GM21360 (cell line): Measurements from ENCODE around the gene MYOF.

Experiments used
- ATAC-seq: cut with Tn5 transposase; IDR thresholded peaks from one replicate; pipeline ENCODE4 v1.9.1; 2021; ENCODE audit warnings: mild to moderate bottlenecking, moderate library complexity; ENCODE audit not compliant: unreplicated experiment

MYOF gene, protein sequence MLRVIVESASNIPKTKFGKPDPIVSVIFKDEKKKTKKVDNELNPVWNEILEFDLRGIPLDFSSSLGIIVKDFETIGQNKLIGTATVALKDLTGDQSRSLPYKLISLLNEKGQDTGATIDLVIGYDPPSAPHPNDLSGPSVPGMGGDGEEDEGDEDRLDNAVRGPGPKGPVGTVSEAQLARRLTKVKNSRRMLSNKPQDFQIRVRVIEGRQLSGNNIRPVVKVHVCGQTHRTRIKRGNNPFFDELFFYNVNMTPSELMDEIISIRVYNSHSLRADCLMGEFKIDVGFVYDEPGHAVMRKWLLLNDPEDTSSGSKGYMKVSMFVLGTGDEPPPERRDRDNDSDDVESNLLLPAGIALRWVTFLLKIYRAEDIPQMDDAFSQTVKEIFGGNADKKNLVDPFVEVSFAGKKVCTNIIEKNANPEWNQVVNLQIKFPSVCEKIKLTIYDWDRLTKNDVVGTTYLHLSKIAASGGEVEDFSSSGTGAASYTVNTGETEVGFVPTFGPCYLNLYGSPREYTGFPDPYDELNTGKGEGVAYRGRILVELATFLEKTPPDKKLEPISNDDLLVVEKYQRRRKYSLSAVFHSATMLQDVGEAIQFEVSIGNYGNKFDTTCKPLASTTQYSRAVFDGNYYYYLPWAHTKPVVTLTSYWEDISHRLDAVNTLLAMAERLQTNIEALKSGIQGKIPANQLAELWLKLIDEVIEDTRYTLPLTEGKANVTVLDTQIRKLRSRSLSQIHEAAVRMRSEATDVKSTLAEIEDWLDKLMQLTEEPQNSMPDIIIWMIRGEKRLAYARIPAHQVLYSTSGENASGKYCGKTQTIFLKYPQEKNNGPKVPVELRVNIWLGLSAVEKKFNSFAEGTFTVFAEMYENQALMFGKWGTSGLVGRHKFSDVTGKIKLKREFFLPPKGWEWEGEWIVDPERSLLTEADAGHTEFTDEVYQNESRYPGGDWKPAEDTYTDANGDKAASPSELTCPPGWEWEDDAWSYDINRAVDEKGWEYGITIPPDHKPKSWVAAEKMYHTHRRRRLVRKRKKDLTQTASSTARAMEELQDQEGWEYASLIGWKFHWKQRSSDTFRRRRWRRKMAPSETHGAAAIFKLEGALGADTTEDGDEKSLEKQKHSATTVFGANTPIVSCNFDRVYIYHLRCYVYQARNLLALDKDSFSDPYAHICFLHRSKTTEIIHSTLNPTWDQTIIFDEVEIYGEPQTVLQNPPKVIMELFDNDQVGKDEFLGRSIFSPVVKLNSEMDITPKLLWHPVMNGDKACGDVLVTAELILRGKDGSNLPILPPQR (N-terminal part only)

GRCh38 chr10:93482145-93482834 lies at the start of gene MYOF:
Gene MYOF, minus strand, starts transcription at chr10:93482334. Its CDS starts 140 bp downstream, at chr10:93482194.
- peak; percentile 79 for ATAC-seq

DNA sequence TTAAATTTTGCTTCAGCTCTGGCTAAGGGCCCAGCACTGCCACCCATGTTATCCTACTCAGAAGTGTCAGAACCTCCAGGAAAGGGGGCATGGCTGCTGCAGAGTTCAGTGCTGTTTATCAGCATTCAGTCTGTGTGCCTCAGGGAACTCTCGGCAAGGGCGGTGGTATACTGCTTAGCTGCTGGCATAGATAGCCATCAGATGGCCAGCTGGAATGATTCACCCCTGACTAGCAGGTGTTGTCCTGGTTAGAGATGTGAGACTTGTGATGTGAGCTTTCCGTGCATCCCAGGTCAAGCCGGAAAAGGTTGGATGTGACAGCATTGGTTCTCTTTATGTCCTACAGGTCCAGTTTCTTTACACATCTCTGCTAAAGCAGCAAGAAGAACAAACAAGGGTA lies 36.4 kb upstream of the MYOF start:
- ATAC-seq = no peak

- no peak for ATAC-seq
Measured at GRCh38 chr10:93516006-93516380, 33.9 kb upstream of the MYOF start.

DNA sequence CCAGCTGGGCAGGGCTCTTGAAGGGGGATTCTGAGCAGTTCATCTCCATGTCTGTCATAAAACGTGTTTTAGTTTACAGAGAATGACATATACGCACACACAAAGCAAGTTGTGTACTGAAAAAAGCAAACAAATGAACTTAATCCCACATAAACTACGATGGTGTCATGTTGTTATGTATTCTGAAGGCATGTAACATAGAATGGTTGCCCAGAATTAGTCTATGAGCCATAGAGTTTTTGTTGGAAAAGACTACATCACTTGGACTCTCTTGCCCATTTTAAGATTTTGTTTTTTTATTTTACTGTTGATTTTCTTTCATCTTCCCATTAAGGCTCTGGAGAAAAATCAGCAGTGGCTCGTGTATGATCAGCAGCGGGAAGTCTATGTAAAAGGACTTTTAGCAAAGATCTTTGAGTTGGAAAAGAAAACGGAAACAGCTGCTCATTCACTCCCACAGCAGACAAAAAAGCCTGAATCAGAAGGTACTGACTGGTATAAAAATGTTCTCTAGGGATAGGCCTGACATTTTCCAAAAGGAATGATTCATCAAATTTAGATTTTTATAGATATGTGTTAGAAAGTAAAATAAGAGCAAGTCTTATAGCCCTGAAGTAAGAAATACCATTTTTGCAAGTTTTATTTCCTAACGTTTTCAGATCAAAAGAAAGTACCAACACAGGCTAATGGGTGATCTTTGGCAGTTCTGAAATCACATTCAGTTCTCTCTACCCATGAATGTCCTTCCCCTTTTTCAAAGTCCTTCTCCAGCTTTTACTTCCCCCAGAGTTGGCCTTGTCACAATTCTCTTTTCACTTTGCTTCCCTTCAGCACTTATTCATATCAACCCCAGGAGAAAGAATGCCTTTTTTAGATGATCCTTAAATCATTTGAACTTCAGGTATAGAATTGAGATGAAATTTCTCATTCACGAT lies 33.2 kb upstream of the MYOF start:
- ATAC-seq = no peak

DNA sequence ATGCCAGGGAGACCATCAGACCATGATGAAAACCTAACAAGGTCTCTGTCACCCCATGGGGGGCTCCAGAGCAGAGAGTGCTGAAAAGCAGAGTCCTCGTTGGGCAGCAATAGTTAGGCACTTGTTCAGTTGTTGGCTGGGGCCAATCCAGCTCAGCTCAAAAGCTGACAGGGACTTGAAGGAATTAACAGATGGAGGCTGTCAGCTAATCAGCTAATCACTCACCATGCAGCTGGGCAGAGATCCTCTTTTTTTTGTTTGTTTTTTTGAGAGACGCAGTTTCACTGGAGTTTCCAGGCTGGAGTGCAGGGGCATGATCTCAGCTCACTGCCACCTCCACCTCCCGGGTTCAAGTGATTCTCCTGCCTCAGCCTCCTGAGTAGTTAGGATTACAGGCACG lies 32.4 kb upstream of the MYOF start:
- ATAC-seq = no peak

DNA sequence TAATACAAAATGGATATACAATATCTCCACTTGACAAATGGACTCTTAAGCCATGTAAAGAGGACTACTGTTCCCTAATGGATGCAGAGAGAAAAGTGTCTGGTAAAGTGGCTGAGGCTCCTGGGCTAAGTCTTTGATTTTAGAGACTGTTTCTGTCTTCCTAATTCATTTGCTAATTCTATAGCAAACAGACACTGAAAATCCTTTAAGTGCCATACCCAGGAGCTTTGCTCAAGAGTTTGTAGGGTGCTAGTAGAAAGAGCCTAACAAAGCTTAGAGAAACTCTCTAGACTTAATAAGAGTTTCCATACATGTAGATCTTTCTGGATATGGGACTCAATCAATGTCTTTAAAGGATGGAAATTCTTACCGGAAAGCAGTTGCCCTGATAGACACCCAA lies 31.0 kb upstream of the MYOF start:
- ATAC-seq = no peak

DNA sequence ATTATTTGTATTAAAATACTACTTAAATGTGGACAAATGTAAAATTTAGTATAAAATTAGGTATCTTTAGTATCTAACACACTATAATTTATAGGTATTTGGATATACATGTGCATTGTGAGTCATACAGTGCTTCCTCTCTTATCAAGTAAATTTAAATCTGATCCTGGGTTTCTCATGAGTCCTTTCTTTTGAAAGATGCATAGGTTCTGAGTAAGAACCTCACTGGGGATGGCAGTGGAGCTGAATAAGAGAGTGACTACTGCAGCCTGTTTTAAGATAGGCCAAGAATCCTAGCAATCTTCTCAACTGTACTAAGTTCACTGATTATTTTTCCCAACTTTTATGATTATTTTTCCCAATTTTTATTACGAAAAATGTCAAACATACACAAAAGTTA lies 30.4 kb upstream of the MYOF start:
- ATAC-seq = no peak

GRCh38 chr10:93509816-93510215 lies 27.7 kb upstream of the MYOF start:
- no peak for ATAC-seq

- no peak for ATAC-seq
Measured at GRCh38 chr10:93505075-93505474, 22.9 kb upstream of the MYOF start.

- peak; percentile 69 for ATAC-seq
Measured at GRCh38 chr10:93503075-93503474, 20.9 kb upstream of the MYOF start.

GRCh38 chr10:93501650-93502049 lies 19.5 kb upstream of the MYOF start:
- ATAC-seq = no peak

- no peak for ATAC-seq
Measured at GRCh38 chr10:93498166-93498565, 16.0 kb upstream of the MYOF start.

DNA sequence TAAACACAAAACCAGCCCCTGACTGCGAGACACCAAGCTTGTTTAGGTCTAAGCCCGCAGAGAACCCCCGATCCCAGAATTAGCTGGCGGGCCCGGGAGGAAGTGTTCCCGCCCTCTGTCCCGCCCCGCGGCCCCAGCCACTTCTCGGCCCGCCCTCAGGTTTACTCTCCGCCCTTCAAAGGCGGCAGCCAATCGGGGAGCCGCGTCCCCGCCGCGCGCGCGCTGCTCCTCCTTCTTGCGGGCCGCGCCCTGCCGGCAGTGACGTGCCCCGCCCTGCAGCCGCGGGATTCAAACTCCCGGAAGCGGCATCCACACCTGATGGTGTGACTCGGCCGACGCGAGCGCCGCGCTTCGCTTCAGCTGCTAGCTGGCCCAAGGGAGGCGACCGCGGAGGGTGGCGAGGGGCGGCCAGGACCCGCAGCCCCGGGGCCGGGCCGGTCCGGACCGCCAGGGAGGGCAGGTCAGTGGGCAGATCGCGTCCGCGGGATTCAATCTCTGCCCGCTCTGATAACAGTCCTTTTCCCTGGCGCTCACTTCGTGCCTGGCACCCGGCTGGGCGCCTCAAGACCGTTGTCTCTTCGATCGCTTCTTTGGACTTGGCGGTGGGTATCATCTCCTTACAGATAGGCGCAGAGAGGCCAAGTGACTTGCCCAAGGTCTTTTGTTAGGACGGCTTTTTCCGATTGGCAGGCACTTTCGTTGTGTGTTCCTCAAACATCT lies 14.3 kb upstream of the MYOF start, which contains the start of gene CEP55:
CEP55 (plus strand) TSS at position 291 of the 720 bp plus-strand sequence. CDS start 3,440 bp downstream, outside the sequence.
- ATAC-seq = peak; percentile 97

GRCh38 chr10:93495654-93496321 lies 13.7 kb upstream of the MYOF start:
- ATAC-seq = peak; percentile 16

DNA sequence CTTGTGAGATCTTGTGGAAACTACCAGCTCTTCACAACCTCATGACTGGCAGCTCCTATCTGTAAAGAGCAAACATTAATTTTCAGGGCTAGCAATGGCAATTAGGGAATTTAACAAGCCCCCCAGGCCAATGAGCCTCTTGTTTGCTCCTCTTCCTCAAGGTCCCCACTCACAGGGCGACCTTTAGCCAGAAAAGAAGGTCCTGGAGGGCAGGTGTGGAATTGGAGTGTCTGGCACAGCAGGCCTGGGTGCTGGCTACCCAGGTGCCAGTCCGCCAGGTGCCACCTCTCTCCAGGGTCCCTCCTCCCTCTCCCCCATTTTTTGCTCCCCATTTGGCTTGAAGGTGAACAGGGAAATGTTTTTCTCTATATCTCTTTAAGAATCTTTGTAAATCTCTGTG lies 12.4 kb upstream of the MYOF start:
- no peak for ATAC-seq

DNA sequence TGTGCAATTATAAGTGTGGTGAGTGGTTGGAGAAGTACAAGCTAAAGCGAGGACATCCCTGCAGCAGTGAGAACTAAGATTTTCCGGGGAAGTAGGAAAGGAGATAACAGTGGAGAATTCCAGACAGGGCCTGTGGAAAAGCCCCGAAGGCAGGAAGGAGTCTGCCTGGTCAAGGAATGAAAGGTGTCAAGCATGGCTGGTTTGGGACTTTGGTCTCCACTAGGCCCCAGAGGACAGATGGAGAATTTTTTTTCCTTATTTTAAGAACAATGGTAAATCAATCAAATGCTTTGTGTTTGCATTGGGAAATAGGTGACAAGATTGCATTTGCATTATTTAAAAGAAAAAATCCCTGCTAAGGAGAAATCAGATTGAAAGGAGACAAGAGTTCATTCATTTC lies 11.0 kb upstream of the MYOF start:
- no peak for ATAC-seq

DNA sequence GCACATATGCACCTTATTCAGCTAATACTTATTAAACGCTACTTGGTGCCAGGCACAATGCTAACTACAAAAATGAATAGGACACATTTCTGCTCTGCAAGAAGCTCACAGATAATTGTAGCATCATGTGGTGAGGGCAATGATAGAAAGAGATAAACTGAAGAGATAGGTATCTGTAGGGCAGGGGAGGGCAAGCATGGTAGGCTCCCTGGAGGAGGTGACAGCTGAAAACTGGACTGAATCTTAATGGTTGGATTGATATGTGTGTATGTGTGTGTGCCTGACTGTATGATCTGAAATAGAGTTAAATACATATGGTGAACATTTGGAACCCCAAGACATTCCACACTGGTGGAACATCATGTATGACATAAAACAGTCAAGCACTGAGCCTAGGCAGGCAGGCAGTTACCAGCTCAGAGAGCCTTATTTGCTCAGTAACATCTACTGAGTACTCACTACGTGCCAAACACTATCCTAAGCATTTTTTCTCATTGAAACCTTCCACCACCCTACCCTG lies 9.5 kb upstream of the MYOF start:
- no peak for ATAC-seq

- no peak for ATAC-seq
Measured at GRCh38 chr10:93488956-93489528, 6.9 kb upstream of the MYOF start.
